LNCAP (cell line): ENCODE measurements around the gene KIF1C.

Experiments used
- TF ChIP-seq, protein P1 (sequence below): fragments of 450-650 bp; IDR thresholded peaks from 2 replicates; pipeline ENCODE4 v1.5.1; 2017; ENCODE audit warnings: mild to moderate bottlenecking

The KIF1C gene

DNA sequence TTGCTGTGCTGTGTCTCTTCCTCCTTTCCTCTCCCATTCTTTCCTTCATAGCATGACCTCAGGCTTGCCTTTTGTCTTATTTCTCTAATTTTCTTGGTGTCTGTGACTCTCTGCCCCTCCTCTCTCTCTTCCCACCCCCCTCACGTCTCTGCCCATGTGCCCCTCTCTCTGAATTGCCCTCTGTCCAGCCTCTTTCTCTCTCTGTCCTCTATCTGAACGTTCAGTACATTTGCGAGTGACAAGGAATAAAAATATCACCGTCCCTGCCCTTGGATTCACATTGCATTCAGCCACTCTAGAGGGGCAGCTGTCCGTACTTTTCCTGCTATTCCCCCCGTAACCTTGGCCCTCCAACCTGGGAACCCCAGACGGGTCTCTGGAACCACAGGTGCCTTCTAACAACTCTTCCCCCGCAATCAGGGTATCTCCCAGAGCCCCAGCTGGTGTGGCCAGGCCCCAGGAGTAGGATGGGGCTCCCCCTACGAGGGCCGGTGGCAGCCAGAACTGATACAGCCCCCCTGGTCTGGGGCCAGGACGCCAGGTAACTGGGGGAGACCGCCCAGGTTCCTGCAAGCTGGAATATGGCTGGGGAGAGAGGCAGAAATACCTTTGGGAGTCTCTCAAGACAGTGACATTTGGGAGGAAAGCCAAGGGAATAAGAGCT, 1.8 kb downstream of the KIF1C start:
- TF ChIP-seq, protein P1, sequence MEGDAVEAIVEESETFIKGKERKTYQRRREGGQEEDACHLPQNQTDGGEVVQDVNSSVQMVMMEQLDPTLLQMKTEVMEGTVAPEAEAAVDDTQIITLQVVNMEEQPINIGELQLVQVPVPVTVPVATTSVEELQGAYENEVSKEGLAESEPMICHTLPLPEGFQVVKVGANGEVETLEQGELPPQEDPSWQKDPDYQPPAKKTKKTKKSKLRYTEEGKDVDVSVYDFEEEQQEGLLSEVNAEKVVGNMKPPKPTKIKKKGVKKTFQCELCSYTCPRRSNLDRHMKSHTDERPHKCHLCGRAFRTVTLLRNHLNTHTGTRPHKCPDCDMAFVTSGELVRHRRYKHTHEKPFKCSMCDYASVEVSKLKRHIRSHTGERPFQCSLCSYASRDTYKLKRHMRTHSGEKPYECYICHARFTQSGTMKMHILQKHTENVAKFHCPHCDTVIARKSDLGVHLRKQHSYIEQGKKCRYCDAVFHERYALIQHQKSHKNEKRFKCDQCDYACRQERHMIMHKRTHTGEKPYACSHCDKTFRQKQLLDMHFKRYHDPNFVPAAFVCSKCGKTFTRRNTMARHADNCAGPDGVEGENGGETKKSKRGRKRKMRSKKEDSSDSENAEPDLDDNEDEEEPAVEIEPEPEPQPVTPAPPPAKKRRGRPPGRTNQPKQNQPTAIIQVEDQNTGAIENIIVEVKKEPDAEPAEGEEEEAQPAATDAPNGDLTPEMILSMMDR, result no peak

DNA sequence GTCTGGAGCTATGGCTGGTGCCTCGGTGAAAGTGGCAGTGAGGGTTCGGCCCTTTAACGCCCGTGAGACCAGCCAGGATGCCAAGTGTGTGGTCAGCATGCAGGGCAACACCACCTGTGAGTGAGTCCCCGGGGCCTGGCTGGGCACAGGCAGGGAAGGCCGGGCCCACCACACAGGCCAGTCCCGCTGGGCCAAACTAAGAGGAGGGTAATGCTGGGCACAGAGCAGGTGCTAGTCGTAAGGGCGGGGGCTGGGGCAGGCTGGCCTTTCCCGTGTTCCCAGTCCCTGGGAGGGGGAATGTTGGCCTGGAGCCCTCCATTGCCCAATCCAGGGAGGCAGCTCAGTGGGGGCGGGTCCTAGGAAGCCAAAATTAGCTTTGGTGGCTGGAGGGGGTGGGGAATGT, 2.5 kb downstream of the KIF1C start:
- TF ChIP-seq, protein P1, result no peak

DNA sequence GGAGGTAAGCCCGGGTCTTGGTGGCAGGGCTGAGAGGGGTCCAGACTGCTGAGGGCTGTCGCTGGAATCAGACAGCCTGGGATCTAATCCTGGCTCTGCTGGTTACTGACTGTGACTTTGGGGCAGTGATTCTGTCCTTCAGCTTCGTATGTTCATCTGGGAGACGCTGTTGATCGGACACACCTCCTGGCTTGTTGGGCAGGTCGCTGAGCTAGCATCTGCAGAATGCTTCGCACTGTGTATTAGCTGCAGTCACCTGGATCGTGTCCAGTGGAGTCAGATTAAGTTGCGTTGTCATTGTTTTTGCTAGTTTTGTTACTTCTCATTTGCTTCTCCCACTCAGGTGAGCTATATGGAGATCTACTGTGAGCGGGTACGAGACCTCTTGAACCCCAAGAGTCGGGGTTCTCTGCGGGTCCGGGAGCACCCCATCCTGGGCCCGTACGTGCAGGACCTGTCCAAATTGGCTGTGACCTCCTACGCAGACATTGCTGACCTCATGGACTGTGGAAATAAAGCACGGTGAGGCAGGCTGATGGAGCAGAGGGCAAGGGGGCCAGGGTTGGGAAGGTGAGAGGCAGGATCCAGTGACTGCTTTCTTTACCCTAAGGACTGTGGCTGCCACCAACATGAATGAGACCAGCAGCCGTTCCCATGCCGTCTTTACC, 4.5 kb downstream of the KIF1C start:
- TF ChIP-seq, protein P1, result no peak

DNA sequence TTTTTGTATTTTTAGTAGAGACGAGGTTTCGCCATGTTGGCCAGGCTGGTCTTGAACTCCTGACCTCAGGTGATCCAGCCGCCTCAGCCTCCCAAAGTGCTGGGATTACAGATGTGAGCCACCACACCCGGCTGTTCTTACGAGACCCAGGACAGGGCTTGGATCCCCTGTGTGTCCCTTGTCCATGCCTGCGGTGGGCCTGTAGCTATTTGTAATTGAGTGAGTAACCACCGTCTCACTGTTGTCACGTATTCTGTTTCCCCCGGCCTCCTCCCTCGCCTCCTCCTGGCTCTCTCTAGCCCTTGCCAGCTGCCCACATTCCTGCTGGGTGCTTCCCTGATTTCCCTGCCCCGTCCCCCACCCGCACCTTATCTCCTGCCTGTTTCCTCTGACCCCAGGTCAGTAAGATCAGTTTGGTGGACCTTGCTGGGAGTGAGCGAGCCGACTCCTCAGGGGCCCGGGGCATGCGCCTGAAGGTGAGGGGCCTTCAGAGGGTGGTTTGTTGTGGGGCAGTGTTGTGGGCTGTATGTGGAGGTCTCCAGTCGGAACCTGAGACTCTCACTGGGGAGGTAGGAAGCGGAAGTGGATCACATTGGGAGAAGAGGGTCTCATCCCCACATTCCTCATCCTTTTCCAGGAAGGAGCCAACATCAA, 5.6 kb downstream of the KIF1C start:
- TF ChIP-seq, protein P1, result no peak

DNA sequence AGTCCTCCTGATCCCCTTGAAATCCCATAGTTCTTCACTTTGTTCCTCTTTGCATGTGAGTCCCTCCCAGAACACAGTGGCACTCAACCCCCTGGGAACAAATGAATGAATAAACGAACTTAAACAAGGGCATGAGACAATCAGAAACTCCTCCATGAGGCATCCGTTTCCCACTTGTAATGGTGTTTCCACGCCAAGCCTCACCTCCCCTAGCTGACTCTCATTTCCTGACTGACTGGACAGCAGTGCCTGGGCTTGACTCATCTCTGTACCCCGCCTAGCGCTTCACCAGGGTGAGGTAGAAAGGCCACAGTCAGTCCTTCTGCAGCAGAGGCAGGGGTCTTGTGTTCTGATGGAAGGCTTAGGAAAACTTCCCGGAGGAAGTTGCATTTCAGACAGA, 14.2 kb downstream of the KIF1C start:
- TF ChIP-seq, protein P1, result no peak

DNA sequence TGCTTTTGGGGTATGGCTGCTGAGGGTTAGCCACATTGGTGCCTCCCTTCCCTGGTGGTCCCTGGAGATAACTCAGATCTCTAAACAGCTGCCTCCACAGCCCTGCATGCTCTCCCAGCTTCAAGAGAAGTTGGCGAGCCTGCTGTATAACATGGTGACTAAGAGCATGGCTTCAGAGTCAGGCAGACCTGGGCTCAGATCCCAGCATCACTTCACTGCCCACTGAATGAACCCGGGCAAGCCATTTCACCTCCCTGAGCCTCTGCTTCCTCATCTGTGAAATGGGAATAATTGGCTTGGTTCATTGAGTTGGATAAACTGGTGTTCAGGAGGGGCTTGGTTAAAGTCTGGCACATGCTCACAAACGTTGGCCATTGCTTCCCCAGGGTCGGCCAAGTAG, 16.6 kb downstream of the KIF1C start:
- TF ChIP-seq, protein P1, result no peak

DNA sequence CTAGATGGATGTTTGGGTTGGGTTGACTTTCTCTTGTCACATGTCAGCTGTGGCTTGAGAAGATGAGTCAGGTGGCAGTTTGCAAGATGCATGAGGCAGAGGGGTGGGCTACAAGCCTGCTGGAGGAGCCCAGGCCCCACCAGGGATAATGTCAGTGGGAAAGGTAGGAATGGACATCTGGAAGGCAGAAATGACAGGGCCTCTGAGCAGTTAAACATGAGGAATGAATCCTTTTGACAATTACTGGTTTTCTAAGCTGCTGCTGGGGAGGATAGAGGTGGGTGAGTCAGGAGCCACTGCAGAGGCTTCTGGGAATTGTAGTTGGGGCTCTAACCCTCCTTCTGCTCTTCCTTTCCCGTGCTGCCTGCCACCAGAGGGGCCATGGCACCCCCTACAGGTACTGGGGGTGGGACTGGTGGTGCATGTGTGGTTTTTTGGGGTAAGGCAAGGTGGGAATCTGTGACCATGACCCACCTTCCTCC, 21.8 kb downstream of the KIF1C start:
- TF ChIP-seq, protein P1, result no peak
